ENCODE measurements around the gene RNASE9.
"Not testable (repeated sequence)": the region's sequence is repeated elsewhere in the genome, so short reads cannot be mapped to it uniquely, and the experiment has no call there.

The RNASE9 gene

DNA sequence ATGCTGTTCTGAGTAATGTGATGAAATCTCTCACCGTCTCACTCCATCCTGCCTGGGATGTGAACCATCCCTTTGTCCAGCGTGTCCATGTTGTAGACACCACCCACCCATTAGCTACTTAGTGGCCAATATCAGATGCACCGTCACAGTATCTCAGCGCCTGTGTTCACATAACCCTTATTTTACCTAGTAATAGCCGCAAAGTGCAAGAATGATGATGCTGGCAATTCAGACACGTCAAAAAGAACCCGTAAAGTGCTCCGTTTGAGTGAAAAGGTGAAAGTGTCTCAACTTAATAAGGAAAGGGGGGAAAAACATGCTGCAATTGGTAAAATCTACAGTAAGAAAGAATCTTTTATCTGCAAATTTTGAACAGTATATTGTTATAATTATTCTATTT lies 52.5 kb downstream of the RNASE9 start (continued):
- no peak for TF ChIP-seq ZIC2 (tag by site-specific recombination; IDR thresholded peaks at IDR 0.05)

DNA sequence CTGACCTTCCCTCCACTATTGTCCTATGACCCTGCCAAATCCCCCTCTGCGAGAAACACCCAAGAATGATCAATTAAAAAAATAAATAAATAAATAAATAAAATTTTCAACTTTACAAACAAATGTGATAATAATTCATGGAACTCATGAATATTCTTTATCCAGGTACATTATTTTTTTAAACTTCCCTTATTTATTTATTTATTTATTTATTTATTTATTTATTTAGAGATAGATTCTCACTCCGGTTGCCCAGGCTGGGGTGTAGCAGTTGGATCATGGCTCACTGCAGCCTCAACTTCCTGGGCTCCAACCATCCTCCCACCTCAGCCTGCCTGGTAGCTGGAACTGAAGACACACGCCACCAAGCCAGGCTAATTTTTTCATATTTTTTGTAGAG lies 53.3 kb downstream of the RNASE9 start:
- H3K36me3 ChIP-seq (ENCODE audit: control insufficient read depth in 2 of 2, insufficient read depth in 1 of 2, low read length in 2 of 2); H3K4me1 ChIP-seq (ENCODE audit: control insufficient read depth, insufficient read depth, low read length); POLR2A ChIA-PET; CTCF ChIA-PET; H3K9me3 ChIP-seq (ENCODE audit: control insufficient read depth, insufficient read depth, low read depth, low read length); H3K4me3 ChIP-seq (ENCODE audit: low read depth, low read length); H3K27ac ChIP-seq (ENCODE audit: extremely low read depth, low read depth, low read length): not testable (repeated sequence)
- peak; percentile 47 for TF ChIP-seq ZNF623 (tag by site-specific recombination; IDR thresholded peaks at IDR 0.05)
- 0 out of 2 replicates have a peak, but pooled peaks have one; percentile 32 for TF ChIP-seq ZBTB8A (tag by site-specific recombination; IDR thresholded peaks at IDR 0.05)
- TF ChIP-seq, protein P1, sequence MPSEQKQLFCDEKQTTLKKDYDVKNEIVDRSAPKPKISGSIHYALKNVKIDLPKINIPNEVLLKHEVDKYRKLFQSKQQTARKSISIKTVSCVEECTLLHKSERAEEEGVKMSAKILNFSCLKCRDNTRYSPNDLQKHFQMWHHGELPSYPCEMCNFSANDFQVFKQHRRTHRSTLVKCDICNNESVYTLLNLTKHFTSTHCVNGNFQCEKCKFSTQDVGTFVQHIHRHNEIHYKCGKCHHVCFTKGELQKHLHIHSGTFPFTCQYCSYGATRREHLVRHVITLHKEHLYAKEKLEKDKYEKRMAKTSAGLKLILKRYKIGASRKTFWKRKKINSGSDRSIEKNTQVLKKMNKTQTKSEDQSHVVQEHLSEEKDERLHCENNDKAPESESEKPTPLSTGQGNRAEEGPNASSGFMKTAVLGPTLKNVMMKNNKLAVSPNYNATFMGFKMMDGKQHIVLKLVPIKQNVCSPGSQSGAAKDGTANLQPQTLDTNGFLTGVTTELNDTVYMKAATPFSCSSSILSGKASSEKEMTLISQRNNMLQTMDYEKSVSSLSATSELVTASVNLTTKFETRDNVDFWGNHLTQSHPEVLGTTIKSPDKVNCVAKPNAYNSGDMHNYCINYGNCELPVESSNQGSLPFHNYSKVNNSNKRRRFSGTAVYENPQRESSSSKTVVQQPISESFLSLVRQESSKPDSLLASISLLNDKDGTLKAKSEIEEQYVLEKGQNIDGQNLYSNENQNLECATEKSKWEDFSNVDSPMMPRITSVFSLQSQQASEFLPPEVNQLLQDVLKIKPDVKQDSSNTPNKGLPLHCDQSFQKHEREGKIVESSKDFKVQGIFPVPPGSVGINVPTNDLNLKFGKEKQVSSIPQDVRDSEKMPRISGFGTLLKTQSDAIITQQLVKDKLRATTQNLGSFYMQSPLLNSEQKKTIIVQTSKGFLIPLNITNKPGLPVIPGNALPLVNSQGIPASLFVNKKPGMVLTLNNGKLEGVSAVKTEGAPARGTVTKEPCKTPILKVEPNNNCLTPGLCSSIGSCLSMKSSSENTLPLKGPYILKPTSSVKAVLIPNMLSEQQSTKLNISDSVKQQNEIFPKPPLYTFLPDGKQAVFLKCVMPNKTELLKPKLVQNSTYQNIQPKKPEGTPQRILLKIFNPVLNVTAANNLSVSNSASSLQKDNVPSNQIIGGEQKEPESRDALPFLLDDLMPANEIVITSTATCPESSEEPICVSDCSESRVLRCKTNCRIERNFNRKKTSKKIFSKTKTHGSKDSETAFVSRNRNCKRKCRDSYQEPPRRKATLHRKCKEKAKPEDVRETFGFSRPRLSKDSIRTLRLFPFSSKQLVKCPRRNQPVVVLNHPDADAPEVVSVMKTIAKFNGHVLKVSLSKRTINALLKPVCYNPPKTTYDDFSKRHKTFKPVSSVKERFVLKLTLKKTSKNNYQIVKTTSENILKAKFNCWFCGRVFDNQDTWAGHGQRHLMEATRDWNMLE (tag by site-specific recombination; conservative IDR thresholded peaks at IDR 0.05; ENCODE audit: low read depth) = peak; percentile 75
- TF ChIP-seq, protein P2, sequence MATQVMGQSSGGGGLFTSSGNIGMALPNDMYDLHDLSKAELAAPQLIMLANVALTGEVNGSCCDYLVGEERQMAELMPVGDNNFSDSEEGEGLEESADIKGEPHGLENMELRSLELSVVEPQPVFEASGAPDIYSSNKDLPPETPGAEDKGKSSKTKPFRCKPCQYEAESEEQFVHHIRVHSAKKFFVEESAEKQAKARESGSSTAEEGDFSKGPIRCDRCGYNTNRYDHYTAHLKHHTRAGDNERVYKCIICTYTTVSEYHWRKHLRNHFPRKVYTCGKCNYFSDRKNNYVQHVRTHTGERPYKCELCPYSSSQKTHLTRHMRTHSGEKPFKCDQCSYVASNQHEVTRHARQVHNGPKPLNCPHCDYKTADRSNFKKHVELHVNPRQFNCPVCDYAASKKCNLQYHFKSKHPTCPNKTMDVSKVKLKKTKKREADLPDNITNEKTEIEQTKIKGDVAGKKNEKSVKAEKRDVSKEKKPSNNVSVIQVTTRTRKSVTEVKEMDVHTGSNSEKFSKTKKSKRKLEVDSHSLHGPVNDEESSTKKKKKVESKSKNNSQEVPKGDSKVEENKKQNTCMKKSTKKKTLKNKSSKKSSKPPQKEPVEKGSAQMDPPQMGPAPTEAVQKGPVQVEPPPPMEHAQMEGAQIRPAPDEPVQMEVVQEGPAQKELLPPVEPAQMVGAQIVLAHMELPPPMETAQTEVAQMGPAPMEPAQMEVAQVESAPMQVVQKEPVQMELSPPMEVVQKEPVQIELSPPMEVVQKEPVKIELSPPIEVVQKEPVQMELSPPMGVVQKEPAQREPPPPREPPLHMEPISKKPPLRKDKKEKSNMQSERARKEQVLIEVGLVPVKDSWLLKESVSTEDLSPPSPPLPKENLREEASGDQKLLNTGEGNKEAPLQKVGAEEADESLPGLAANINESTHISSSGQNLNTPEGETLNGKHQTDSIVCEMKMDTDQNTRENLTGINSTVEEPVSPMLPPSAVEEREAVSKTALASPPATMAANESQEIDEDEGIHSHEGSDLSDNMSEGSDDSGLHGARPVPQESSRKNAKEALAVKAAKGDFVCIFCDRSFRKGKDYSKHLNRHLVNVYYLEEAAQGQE (tag by site-specific recombination; IDR thresholded peaks at IDR 0.05) = 0 out of 2 replicates have a peak, but pooled peaks have one; percentile 36
- TF ChIP-seq ZNF394 (tag by site-specific recombination; IDR thresholded peaks at IDR 0.05; ENCODE audit: borderline replicate concordance) = peak; percentile 82; the same call in 1 of the 2 replicates
- peak; percentile 11 for TF ChIP-seq ZNF510 (tag by site-specific recombination; IDR thresholded peaks at IDR 0.05; ENCODE audit: insufficient replicate concordance)
- TF ChIP-seq, protein P3, sequence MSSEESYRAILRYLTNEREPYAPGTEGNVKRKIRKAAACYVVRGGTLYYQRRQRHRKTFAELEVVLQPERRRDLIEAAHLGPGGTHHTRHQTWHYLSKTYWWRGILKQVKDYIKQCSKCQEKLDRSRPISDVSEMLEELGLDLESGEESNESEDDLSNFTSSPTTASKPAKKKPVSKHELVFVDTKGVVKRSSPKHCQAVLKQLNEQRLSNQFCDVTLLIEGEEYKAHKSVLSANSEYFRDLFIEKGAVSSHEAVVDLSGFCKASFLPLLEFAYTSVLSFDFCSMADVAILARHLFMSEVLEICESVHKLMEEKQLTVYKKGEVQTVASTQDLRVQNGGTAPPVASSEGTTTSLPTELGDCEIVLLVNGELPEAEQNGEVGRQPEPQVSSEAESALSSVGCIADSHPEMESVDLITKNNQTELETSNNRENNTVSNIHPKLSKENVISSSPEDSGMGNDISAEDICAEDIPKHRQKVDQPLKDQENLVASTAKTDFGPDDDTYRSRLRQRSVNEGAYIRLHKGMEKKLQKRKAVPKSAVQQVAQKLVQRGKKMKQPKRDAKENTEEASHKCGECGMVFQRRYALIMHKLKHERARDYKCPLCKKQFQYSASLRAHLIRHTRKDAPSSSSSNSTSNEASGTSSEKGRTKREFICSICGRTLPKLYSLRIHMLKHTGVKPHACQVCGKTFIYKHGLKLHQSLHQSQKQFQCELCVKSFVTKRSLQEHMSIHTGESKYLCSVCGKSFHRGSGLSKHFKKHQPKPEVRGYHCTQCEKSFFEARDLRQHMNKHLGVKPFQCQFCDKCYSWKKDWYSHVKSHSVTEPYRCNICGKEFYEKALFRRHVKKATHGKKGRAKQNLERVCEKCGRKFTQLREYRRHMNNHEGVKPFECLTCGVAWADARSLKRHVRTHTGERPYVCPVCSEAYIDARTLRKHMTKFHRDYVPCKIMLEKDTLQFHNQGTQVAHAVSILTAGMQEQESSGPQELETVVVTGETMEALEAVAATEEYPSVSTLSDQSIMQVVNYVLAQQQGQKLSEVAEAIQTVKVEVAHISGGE (tag by site-specific recombination; conservative IDR thresholded peaks at IDR 0.05; ENCODE audit: low read depth) = peak; percentile 47; the same call in 1 of the 2 replicates
- TF ChIP-seq ZNF426 (tag by site-specific recombination; IDR thresholded peaks at IDR 0.05) = peak; percentile 57
- peak; percentile 51 for TF ChIP-seq ZNF555 (tag by site-specific recombination; conservative IDR thresholded peaks at IDR 0.05)
- peak; percentile 51; the same call in 1 of the 2 replicates for TF ChIP-seq ZNF140 (tag by site-specific recombination; IDR thresholded peaks at IDR 0.05)
- 0 out of 2 replicates have a peak, but pooled peaks have one; percentile 17 for TF ChIP-seq ZNF433 (tag by site-specific recombination; IDR thresholded peaks at IDR 0.05; ENCODE audit: low read depth)
- TF ChIP-seq ZXDB (tag by site-specific recombination; IDR thresholded peaks at IDR 0.05) = 0 out of 2 replicates have a peak, but pooled peaks have one; percentile 32

DNA sequence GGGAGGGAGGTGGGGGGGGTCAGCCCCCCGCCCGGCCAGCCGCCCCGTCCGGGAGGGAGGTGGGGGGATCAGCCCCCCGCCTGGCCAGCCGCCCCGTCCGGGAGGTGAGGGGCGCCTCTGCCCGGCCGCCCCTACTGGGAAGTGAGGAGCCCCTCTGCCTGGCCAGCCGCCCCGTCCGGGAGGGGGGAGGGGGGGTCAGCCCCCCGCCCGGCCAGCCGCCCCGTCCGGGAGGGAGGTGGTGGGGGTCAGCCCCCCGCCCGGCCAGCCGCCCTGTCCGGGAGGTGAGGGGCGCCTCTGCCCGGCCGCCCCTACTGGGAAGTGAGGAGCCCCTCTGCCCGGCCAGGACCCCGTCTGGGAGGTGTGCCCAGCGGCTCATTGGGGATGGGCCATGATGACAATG lies 54.1 kb downstream of the RNASE9 start:
- H3K4me1 ChIP-seq (ENCODE audit: control insufficient read depth, insufficient read depth, low read length); H3K27ac ChIP-seq (ENCODE audit: extremely low read depth, low read depth, low read length); H3K9me3 ChIP-seq (ENCODE audit: control insufficient read depth, insufficient read depth, low read depth, low read length); H3K4me3 ChIP-seq (ENCODE audit: low read depth, low read length); CTCF ChIA-PET; POLR2A ChIA-PET; H3K36me3 ChIP-seq (ENCODE audit: control insufficient read depth in 2 of 2, insufficient read depth in 1 of 2, low read length in 2 of 2): not testable (repeated sequence)

DNA sequence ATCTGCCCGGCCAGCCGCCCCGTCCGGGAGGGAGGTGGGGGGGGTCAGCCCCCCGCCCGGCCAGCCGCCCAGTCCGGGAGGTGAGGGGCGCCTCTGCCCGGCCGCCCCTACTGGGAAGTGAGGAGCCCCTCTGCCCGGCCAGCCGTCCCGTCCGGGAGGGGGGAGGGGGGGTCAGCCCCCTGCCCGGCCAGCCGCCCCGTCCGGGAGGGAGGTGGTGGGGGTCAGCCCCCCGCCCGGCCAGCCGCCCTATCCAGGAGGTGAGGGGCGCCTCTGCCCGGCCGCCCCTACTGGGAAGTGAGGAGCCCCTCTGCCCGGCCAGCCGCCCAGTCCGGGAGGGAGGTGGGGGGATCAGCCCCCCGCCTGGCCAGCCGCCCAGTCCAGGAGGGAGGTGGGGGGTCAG lies 54.6 kb downstream of the RNASE9 start:
- CTCF ChIA-PET; H3K9me3 ChIP-seq (ENCODE audit: control insufficient read depth, insufficient read depth, low read depth, low read length); H3K36me3 ChIP-seq (ENCODE audit: control insufficient read depth in 2 of 2, insufficient read depth in 1 of 2, low read length in 2 of 2); H3K4me1 ChIP-seq (ENCODE audit: control insufficient read depth, insufficient read depth, low read length); H3K4me3 ChIP-seq (ENCODE audit: low read depth, low read length); H3K27ac ChIP-seq (ENCODE audit: extremely low read depth, low read depth, low read length); POLR2A ChIA-PET: not testable (repeated sequence)

Measured in HEK293 (cell line).